ENCODE data around the gene HCLS1. TPM values are rescaled to one million over a fixed set of nuclear protein-coding genes. Genes with fewer than 3 reads are reported as not detected.
A peak's percentile ranks its signal among the peaks of the same experiment; 100 is the strongest.
"Not testable (repeated sequence)": the region's sequence is repeated elsewhere in the genome, so short reads cannot be mapped to it uniquely, and the experiment has no call there.

The HCLS1 gene
- total RNA-seq, 1 experiment from 2014 or later: 203 TPM

DNA sequence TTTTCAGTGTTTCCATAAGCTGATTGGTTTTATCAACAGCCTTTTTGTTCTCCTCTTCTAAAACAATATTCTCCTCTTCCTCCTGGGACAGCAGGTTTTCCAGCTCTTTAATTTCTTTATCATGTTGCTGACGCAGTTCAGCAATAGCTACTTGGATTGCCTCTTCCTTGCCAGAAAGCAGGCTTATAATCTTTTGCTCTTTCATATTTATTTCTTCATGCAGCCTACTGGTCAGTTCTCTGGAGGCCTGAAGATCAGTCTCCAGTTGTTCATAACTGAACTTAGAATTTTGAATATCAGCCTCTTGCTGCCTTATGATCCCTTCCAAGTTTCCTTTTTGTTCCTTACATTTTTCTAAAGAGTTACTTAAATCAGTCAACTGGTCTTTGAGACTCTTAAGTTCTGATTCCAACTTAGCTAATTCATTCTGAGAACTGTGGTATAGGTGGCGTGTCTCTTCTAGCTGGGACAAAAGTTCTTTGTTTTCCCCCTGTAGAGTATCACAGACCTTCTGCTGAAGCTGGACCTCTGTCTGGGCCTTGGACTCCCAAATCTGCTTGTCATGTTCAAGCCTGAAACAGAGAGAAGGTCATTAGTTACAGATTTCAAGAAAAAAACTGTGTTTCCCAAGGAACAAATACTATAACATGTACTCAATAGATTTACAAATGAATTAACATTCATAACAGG lies 31.5 kb upstream of the HCLS1 start:
- Histone ChIP-seq H3K9me3 (ENCODE audit: low read length) (no peaks in the 10 kb centered on the region), H3K27ac (ENCODE audit: low read length) (no peak overlapping the region), H3K36me3 (ENCODE audit: insufficient read depth, low read length) (peaks cover 16% of the 10 kb centered on the region), H3K4me2 (ENCODE audit: low read depth, low read length, poor library complexity, severe bottlenecking) (no peak overlapping the region), H3K27me3 (ENCODE audit: low read length) (no peaks in the 10 kb centered on the region), H3K4me1 (ENCODE audit: low read length) (peaks cover 13% of the 10 kb centered on the region), H3K79me2 (ENCODE audit: low read length) (no peaks in the 10 kb centered on the region), H2AFZ (ENCODE audit: low read length) (no peak overlapping the region), H3K9me2 (replicated peaks; ENCODE audit: insufficient read depth, low read length) (no peaks in the 10 kb centered on the region), H4K20me1 (ENCODE audit: insufficient read depth, low read depth, low read length) (no peaks in the 10 kb centered on the region), H3K4me3 (ENCODE audit: low read length) (no peak overlapping the region), H3K9ac (ENCODE audit: low read length) (no peak overlapping the region)
- DNase-seq: no peak

DNA sequence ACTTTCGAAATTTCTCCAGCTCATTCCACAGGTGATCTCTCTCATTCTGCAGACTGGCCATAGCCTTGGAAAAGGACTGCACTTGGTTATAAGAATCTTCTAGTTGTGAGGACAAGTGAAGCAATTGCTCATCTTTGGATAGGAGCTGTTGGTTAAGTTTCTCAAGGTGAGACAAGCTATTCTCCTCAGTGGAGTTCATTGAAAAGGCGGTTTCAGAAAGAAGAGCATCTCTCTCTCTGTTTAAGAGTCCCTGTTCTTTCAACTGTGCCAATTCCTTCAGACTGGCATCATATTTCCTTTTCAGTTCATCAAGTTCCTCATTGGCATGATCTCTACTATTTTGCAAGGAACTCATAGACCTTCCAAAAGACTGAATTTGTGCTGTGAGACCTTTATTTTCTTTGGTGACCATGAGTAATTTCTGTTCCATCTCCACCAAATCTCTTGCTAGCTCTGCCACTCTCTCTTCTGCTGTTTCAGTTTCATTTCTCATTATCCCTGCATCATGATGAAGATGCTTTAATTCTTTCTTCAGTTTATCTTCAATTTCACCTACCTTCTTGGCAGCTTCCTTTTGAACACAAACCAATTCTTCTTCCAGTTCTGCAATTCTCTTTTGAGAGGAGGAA lies 30.2 kb upstream of the HCLS1 start:
- peak overlapping the region; percentile 3; the same call in 1 of the 2 replicates for H3K9ac ChIP-seq (ENCODE audit: low read length)
- H3K36me3 ChIP-seq (ENCODE audit: insufficient read depth, low read length): peaks cover 16% of the 10 kb centered on the region
- no peak for DNase-seq
- H3K9me3 ChIP-seq (ENCODE audit: low read length): no peaks in the 10 kb centered on the region
- H4K20me1 ChIP-seq (ENCODE audit: insufficient read depth, low read depth, low read length): no peaks in the 10 kb centered on the region
- no peak overlapping the region for H3K4me3 ChIP-seq (ENCODE audit: low read length)
- H3K79me2 ChIP-seq (ENCODE audit: low read length): 0 out of 2 replicates have a peak, but pooled peaks cover under 1% of the 10 kb centered on the region
- H3K4me1 ChIP-seq (ENCODE audit: low read length): peaks cover 13% of the 10 kb centered on the region
- H3K27ac ChIP-seq (ENCODE audit: low read length): peak overlapping the region; percentile 54
- peak overlapping the region; percentile 21 for H3K4me2 ChIP-seq (ENCODE audit: low read depth, low read length, poor library complexity, severe bottlenecking)
- H2AFZ ChIP-seq (ENCODE audit: low read length): no peak overlapping the region
- H3K9me2 ChIP-seq (replicated peaks; ENCODE audit: insufficient read depth, low read length): no peaks in the 10 kb centered on the region
- H3K27me3 ChIP-seq (ENCODE audit: low read length): no peaks in the 10 kb centered on the region

DNA sequence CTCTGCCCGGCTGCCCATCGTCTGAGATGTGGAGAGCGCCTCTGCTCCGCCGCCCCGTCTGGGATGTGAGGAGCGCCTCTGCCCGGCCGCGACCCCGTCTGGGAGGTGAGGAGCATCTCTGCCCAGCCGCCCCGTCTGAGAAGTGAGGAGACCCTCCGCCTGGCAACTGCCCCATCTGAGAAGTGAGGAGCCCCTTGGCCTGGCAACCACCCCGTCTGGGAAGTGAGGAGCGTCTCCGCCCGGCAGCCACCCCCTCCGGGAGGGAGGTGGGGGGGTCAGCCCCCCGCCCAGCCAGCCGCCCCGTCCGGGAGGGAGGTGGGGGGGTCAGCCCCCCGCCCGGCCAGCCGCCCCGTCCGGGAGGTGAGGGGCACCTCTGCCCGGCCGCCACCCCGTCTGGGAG lies 28.0 kb upstream of the HCLS1 start:
- not testable (repeated sequence) for H3K4me2 ChIP-seq (ENCODE audit: low read depth, low read length, poor library complexity, severe bottlenecking); H3K9me3 ChIP-seq (ENCODE audit: low read length); H3K27ac ChIP-seq (ENCODE audit: low read length); H2AFZ ChIP-seq (ENCODE audit: low read length); DNase-seq; H3K9ac ChIP-seq (ENCODE audit: low read length); H3K79me2 ChIP-seq (ENCODE audit: low read length); H3K27me3 ChIP-seq (ENCODE audit: low read length); H3K9me2 ChIP-seq (replicated peaks; ENCODE audit: insufficient read depth, low read length); H4K20me1 ChIP-seq (ENCODE audit: insufficient read depth, low read depth, low read length); H3K4me3 ChIP-seq (ENCODE audit: low read length)
- Histone ChIP-seq H3K36me3 (ENCODE audit: insufficient read depth, low read length) (peaks cover 26% of the 10 kb centered on the region), H3K4me1 (ENCODE audit: low read length) (peaks cover 13% of the 10 kb centered on the region)

DNA sequence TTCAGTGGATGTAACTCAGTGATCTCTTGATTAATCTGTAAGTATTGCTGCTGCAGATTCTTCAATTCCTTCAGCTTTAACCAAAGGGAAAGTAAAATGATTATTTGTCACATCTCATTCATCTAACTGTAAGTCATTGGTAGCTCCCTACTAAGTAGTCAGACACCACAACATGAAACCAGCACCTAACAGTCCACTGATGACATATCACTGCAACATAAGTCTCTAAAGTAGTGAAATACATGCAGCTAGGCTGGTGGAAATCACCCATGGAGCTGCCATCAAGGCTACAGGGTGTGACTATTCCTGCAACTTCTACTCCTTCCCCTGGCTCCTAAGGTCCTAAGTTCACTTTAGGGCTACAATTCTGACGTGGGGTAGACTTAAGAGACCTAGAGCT lies 21.1 kb upstream of the HCLS1 start:
- DNase-seq: no peak
- no peaks in the 10 kb centered on the region for H3K27me3 ChIP-seq (ENCODE audit: low read length)
- H3K4me1 ChIP-seq (ENCODE audit: low read length): no peaks in the 10 kb centered on the region
- H3K4me3 ChIP-seq (ENCODE audit: low read length): no peak overlapping the region
- H3K9me2 ChIP-seq (replicated peaks; ENCODE audit: insufficient read depth, low read length): no peaks in the 10 kb centered on the region
- peaks cover 36% of the 10 kb centered on the region for H3K36me3 ChIP-seq (ENCODE audit: insufficient read depth, low read length)
- no peaks in the 10 kb centered on the region for H4K20me1 ChIP-seq (ENCODE audit: insufficient read depth, low read depth, low read length)
- H3K4me2 ChIP-seq (ENCODE audit: low read depth, low read length, poor library complexity, severe bottlenecking): no peak overlapping the region
- 0 out of 2 replicates have a peak, but pooled peaks cover 6% of the 10 kb centered on the region for H3K79me2 ChIP-seq (ENCODE audit: low read length)
- no peak overlapping the region for H2AFZ ChIP-seq (ENCODE audit: low read length)
- H3K9me3 ChIP-seq (ENCODE audit: low read length): no peaks in the 10 kb centered on the region
- no peak overlapping the region for H3K9ac ChIP-seq (ENCODE audit: low read length)
- no peak overlapping the region for H3K27ac ChIP-seq (ENCODE audit: low read length)

DNA sequence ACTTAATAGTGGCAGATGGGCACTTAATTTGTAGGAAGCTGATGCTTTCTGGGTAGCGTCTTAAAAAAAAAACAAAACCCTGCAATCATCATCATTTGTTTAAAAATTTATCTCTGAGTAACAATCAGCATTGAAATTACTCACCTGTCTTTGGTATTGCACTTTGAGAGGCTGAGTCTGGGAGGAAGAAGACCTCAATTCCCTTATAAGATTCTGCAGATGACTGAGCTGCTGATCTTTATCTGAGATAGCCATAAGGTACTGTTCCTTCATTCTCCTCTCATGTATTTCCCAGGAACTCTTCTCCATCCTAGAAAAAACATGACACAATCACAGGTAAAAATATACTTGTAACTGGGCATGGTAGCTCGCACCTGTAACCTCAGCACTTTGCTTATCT lies 16.4 kb upstream of the HCLS1 start:
- Histone ChIP-seq H3K4me1 (ENCODE audit: low read length) (no peaks in the 10 kb centered on the region), H4K20me1 (ENCODE audit: insufficient read depth, low read depth, low read length) (no peaks in the 10 kb centered on the region), H3K4me3 (ENCODE audit: low read length) (no peak overlapping the region), H3K9me3 (ENCODE audit: low read length) (no peaks in the 10 kb centered on the region), H2AFZ (ENCODE audit: low read length) (no peak overlapping the region), H3K36me3 (ENCODE audit: insufficient read depth, low read length) (peaks cover 42% of the 10 kb centered on the region), H3K79me2 (ENCODE audit: low read length) (no peaks in the 10 kb centered on the region), H3K9ac (ENCODE audit: low read length) (no peak overlapping the region), H3K4me2 (ENCODE audit: low read depth, low read length, poor library complexity, severe bottlenecking) (no peak overlapping the region), H3K27ac (ENCODE audit: low read length) (no peak overlapping the region), H3K9me2 (replicated peaks; ENCODE audit: insufficient read depth, low read length) (no peaks in the 10 kb centered on the region), H3K27me3 (ENCODE audit: low read length) (no peaks in the 10 kb centered on the region)
- no peak for DNase-seq

DNA sequence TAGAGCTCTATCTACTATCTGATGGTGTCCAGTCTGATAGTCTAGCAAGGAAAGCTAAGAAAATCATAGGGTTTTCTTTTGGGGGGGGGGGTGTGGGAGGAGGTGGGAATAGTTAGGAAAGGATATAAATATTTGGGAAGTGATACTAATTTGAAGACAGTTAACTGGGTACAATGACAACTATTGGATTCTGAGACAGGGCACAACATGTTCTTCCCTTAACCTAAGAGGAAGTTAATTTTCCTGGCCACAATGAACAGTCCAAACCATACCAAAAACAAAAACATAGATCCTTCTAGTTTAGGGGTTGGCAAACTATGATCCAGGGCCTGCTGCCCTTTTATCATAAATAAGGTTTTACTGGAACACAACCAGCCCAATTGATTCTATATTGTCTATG lies 10.0 kb upstream of the HCLS1 start:
- no peak overlapping the region for H2AFZ ChIP-seq (ENCODE audit: low read length)
- H3K9ac ChIP-seq (ENCODE audit: low read length): no peak overlapping the region
- no peaks in the 10 kb centered on the region for H3K27me3 ChIP-seq (ENCODE audit: low read length)
- no peak overlapping the region for H3K4me3 ChIP-seq (ENCODE audit: low read length)
- H3K79me2 ChIP-seq (ENCODE audit: low read length): no peaks in the 10 kb centered on the region
- no peaks in the 10 kb centered on the region for H4K20me1 ChIP-seq (ENCODE audit: insufficient read depth, low read depth, low read length)
- H3K27ac ChIP-seq (ENCODE audit: low read length): no peak overlapping the region
- H3K9me3 ChIP-seq (ENCODE audit: low read length): no peaks in the 10 kb centered on the region
- H3K36me3 ChIP-seq (ENCODE audit: insufficient read depth, low read length): peaks cover 43% of the 10 kb centered on the region
- no peaks in the 10 kb centered on the region for H3K9me2 ChIP-seq (replicated peaks; ENCODE audit: insufficient read depth, low read length)
- no peak for DNase-seq
- H3K4me1 ChIP-seq (ENCODE audit: low read length): no peaks in the 10 kb centered on the region
- no peak overlapping the region for H3K4me2 ChIP-seq (ENCODE audit: low read depth, low read length, poor library complexity, severe bottlenecking)

DNA sequence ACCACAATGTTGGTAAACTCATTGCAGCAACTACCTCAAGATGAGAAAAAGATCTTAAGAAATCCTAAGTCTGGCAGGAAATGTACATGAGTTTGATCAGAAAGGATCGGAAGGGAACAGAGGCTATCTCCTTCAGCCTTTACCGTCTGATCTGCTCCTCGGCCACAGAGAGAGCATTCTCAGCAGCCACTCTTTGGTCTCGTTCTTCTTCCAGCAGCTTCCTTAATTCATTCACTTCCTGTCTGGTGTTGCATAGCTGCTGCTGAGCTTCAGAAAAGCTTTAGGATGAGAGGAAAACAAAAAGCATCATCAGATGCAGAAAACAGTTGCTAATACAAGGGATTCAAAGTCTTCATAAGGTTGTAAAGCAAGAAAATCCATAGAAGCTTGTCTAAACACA lies 6.6 kb upstream of the HCLS1 start:
- Histone ChIP-seq H2AFZ (ENCODE audit: low read length) (no peak overlapping the region), H3K36me3 (ENCODE audit: insufficient read depth, low read length) (peaks cover 38% of the 10 kb centered on the region), H4K20me1 (ENCODE audit: insufficient read depth, low read depth, low read length) (no peaks in the 10 kb centered on the region), H3K79me2 (ENCODE audit: low read length) (no peaks in the 10 kb centered on the region), H3K9me2 (replicated peaks; ENCODE audit: insufficient read depth, low read length) (no peaks in the 10 kb centered on the region), H3K27me3 (ENCODE audit: low read length) (no peaks in the 10 kb centered on the region), H3K4me3 (ENCODE audit: low read length) (no peak overlapping the region), H3K9me3 (ENCODE audit: low read length) (no peaks in the 10 kb centered on the region), H3K4me2 (ENCODE audit: low read depth, low read length, poor library complexity, severe bottlenecking) (no peak overlapping the region), H3K27ac (ENCODE audit: low read length) (no peak overlapping the region), H3K4me1 (ENCODE audit: low read length) (no peaks in the 10 kb centered on the region), H3K9ac (ENCODE audit: low read length) (no peak overlapping the region)
- no peak for DNase-seq

DNA sequence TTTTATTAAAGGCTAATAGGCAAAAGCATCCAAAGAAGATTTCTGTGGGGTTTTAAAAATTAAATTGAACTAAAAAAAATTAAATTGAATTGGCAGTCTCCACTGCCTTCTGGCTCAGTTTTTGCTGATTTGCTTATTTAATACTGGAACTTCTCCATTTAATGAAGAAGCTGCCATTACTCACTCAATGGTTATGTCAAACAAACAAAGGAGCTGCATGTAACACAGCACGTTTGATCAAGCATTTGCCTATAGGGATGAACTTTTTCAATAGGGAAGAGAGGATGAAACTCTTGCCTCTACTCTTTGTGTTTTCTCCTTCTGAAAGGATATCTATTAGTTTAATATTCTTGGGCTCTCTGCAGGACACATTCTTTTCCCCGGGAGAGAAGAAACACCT lies 4.8 kb upstream of the HCLS1 start:
- Histone ChIP-seq H3K79me2 (ENCODE audit: low read length) (peaks cover under 1% of the 10 kb centered on the region), H3K4me1 (ENCODE audit: low read length) (peaks cover 9% of the 10 kb centered on the region), H3K9me3 (ENCODE audit: low read length) (no peaks in the 10 kb centered on the region), H2AFZ (ENCODE audit: low read length) (no peak overlapping the region), H3K4me3 (ENCODE audit: low read length) (no peak overlapping the region), H3K27me3 (ENCODE audit: low read length) (no peaks in the 10 kb centered on the region), H3K9me2 (replicated peaks; ENCODE audit: insufficient read depth, low read length) (no peaks in the 10 kb centered on the region), H3K36me3 (ENCODE audit: insufficient read depth, low read length) (peaks cover 29% of the 10 kb centered on the region), H4K20me1 (ENCODE audit: insufficient read depth, low read depth, low read length) (no peaks in the 10 kb centered on the region), H3K9ac (ENCODE audit: low read length) (no peak overlapping the region), H3K4me2 (ENCODE audit: low read depth, low read length, poor library complexity, severe bottlenecking) (no peak overlapping the region), H3K27ac (ENCODE audit: low read length) (no peak overlapping the region)
- no peak for DNase-seq
